CD4-positive, alpha-beta T cell treated with Interleukin-12 subunit alpha and Interleukin-12 subunit beta, for 1 hour (primary cell): Measurements from ENCODE around the gene GALNS.

Experiments used
- DNase-seq: peaks from one replicate; pipeline ENCODE4 v3.0.0-alpha.2; 2020

Gene GALNS

DNA sequence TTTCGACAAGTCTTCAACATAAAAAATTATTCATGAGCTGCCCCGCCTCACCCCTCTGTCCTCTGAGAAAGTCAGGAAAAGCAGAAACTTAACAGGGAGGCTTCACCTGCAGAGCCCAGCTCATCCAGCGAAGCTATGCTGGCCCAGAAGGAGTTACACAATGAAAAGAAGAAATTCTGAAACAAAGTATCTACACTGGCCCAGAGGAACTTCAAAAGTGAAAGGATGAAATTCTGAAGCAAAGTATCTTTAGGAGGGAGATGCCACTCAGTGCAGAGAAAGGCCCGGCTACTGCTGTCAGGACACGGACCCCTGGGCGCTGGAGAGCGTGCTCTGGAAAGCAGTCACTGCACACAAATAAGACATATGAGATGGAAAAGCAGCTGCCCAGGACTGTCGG lies 1.6 kb downstream of the GALNS start:
- no peak for DNase-seq

DNA sequence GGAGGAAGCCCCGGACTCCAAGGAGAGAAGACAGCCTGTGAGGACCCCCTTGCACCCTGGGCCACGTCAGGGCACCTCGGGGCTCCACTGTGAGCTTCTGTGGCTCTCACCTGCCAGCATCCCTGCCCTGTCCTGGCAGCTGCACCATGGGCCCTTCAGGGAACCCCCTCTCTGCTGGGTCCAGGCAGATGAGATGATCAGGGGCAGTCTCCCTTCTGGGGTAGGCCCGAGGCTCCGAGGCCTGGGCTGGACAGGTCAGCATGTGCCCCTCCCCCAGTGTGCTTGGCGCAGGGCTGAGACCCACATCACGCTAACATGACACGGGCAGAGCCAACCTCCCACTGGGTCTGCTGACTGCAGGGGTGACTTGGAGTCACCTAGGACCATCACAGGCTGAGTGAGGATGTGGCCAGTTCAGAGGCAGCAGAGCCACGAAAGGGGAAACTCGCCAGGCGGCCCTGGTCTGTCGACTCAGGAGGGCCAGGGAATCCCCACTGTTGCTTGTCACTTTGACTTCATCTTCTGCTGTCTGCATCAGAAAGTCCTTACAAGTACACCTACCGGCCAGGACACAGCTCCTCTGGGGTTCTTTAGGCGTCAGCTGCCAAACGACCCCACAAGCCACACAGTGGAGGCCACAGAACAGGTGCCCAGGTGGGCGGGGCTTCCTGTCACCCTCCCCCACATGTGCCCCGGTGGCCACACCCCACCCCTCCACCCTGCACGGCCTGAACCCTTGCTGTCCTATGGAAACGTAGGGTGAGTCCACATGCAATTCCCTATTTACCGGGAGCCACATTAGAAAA lies 2.2 kb downstream of the GALNS start:
- peak; percentile 38 for DNase-seq

GRCh38 chr16:88853325-88853941 lies 3.3 kb downstream of the GALNS start:
- DNase-seq = no peak

DNA sequence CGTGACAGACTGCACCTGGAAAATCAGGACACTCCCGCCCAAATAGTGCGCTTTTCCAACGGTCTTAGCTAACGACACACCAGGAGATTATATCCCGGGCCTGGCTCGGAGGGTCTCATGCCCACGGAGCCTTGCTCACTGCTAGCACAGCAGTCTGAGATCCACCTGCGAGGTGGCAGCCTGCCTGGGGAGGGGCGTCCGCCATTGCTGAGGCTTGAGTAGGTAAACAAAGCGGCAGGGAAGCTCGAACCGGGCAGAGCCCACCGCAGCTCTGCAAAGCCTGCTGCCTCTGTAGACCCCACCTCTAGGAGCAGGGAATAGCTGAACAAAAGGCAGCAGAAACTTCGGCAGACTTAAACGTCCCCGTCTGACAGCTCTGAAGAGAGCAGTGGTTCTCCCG lies 5.1 kb downstream of the GALNS start:
- no peak for DNase-seq

GRCh38 chr16:88850531-88851199 lies 6.1 kb downstream of the GALNS start:
- no peak for DNase-seq

GRCh38 chr16:88848557-88848956 lies 8.2 kb downstream of the GALNS start:
- no peak for DNase-seq

DNA sequence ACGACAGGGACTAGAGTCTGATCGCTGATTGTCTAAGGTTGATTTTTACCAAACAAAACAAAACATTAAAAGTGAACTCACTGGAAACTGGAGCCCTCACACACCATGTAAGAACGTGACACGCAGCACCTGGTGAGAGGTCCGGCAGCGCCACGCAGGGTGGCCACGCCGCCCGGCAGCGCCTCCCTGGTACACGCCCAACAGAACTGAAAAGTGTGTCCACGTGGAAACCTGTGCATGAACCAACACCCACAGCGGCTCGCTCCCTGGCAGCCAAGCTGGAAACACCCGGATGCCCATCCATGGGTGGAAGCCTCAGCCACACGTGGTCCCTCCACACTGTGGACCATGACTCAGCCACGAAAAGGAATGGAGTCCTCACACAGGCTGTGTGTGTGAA lies 9.1 kb downstream of the GALNS start:
- no peak for DNase-seq

- DNase-seq = no peak
These were observed 10.7 kb downstream of the GALNS start for GRCh38 chr16:88846088-88846487.

DNA sequence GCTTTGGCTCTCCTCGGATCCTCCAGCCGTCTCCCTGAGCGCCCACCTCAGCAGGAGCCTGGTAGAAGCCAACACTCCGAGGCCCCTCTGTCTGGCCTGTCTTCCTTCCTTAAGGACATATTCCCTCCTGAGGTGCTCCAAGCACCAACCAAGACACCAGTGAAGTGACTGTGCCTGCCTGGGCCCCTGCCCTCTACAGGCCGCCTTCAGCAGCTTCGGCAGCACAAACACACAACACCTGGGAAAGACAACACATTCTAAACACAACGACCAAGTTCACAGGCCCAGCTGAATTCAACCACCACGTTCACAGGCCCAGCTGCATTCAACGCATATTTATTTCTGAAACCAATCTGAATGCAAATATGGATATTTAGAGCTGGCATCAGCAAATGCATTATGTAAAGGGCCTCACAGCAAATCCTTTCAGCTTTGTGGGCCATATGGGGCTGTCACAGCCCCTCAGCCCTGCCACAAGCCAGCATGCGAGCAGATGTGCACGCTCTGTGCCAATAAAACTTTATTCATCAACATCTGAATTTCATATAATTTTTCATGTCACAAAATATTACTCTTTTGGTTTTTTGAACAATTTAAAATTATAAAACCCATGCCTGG lies 12.2 kb downstream of the GALNS start:
- DNase-seq = no peak

DNA sequence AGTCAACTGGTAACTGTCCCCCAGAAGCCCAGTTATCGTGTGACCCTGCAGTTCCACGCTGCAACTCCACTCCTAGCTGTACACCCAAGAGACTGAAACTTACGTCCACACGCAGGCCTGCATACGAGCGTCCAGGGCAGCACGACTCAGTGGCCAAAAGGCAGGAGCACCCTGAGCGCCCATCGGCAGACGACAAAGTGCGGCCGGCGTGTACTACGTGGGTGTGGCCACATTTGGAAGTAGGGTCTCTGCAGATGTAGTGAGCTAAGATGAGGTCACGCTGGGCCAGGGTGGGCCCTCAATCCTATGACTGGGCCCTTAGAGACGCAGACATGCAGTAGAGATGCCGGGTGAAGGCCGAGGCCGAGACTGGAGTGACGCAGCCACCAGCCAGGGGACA lies 13.5 kb downstream of the GALNS start:
- no peak for DNase-seq

- DNase-seq = no peak
These were observed 13.9 kb downstream of the GALNS start for GRCh38 chr16:88842806-88843205.

DNA sequence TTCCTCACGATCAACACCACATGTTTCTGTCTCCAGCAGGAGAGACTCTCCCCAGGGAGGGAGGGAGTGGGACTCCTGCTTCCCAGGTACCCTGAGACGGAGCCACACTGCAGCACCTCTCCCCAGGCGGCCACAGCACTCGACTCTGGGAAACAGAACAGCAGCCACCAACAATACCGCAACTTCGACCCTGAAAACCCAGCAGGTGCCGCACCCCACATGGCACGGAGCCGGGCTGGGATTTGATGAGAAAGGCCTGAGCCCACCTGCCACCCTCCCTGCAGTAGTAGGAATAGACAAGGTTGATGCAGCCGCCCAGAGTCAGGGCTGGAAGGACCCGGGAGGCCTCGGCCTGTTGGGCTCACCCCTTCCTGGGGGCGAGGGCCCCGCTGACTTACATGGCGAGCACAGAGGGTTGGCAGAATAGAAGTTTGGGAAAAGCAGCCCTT lies 14.4 kb downstream of the GALNS start:
- DNase-seq = no peak

DNA sequence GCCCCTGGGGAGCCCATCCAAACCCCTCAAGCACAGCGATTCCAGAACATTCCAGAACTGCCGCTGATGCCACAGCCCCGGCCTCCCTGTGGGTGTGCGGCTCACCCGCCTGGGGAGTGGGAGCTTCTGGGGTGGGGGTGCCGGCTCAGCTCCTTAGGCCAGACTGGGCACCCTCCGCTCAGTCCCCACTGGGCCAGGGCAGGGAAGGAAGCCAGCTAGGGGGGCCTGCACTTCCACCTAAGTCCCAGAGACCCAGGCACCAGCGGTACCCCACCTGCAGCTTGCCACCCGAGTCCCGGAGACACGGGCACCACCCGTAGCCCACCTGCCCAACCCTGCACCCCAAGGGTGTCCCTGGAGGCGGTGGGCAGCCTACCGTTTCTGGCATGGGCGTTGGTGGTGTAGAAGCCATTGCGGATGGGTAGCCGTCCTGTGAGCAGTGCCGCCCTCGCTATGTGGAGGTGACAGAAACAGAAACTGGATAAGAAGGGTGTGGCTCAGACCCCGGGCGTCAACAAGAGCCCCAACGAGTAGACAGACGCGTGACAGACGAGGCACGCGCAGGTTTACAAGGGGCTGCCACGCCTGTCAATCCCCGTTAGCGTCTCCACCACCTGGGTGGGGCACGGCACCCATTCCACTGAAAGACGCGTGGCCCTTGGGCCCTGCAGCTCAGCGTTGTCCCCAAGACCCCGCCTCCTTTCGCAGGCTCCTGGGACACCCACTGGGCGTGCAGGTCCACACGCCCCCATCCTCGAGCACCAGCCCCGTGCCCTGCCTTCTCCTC lies 15.0 kb downstream of the GALNS start:
- no peak for DNase-seq

- no peak for DNase-seq
These were observed 16.0 kb downstream of the GALNS start for GRCh38 chr16:88840600-88841215.

DNA sequence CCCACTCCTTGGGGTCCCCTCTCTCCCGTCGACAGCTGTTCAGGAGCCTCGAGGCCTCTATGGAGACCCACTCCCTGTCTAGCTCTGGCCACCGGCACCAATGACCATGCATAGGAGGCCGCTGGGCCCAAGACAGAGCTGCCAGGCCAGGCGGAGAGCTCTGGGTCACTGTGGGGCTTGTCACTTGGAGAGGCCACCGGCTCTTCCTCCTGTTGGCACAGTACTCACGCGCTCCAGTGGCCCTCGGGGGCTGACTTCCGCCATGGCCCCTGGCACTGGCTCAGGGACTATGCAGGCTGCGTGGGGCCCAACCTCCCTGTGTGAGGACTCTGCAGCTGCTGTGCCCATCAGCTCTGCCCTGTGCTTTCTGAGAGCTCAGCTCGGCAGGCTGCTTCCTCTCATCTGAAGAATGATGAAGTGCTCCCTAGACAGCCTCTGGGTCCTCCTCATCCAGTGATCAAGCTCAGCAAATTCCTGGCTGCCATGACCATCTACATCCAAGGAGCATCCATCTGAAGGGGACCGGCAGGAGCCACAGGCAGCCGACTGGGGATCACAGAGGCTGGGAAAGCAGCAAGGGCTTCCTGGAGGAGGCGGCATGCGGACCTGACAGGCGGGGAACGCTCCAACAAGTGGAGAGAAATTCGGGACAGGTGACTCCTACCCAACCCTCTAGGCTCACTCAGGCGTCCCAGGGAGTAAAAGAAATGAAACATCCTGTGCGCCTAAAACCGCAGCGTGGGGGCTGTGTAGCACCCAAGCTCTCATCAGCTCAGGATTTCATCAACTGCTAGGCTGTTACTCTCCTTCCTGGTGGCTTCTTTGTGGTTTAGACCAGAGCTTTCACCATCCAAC lies 16.8 kb downstream of the GALNS start:
- DNase-seq = no peak

- DNase-seq = no peak
These were observed 17.7 kb downstream of the GALNS start for GRCh38 chr16:88839026-88839529.

- DNase-seq = no peak
These were observed 18.2 kb downstream of the GALNS start for GRCh38 chr16:88838566-88838965.

GRCh38 chr16:88837806-88838205 lies 18.9 kb downstream of the GALNS start:
- DNase-seq = no peak

- DNase-seq = no peak
These were observed 20.0 kb downstream of the GALNS start for GRCh38 chr16:88836791-88837190.

- no peak for DNase-seq
These were observed 20.9 kb downstream of the GALNS start for GRCh38 chr16:88835818-88836217.

DNA sequence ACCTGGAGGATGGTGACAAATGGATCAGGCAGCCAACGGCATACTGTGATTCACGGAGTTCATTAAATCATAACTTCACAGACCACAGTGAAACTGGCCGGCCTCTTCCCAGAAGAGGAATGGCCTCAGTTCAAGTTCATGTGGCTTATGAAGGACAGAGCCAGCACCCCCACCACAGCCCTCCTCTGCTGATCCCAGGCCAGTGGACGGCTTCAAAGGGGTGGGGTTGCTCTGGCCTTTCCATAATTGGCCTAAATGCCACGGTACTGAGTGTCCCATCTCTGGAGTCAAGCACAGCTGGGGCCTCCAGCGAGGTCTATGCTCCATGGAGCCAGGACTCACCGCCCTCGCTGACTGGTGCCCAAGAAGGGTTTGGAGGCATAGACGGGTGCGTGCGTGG lies 21.4 kb downstream of the GALNS start:
- no peak for DNase-seq
